Measurements from ENCODE around the gene CCDC112.
"Not testable (repeated sequence)": the region's sequence is repeated elsewhere in the genome, so short reads cannot be mapped to it uniquely, and the experiment has no call there.

The CCDC112 gene

GRCh38 chr5:115249379-115249778 is 47.1 kb downstream of the CCDC112 start:
- not testable (repeated sequence) for DNase-seq

GRCh38 chr5:115246361-115246991 is 50.0 kb downstream of the CCDC112 start:
- no peak for DNase-seq

- no peak for DNase-seq
These were observed 53.0 kb downstream of the CCDC112 start for GRCh38 chr5:115243412-115243811.

GRCh38 chr5:115241881-115242642 is 54.4 kb downstream of the CCDC112 start:
- DNase-seq, result no peak

GRCh38 chr5:115237066-115237465 is 59.4 kb downstream of the CCDC112 start:
- DNase-seq, result no peak

GRCh38 chr5:115236599-115236998 is 59.9 kb downstream of the CCDC112 start:
- no peak for DNase-seq

GRCh38 chr5:115231598-115231997 is 64.9 kb downstream of the CCDC112 start:
- DNase-seq, result no peak

- no peak for DNase-seq
These were observed 66.8 kb downstream of the CCDC112 start for GRCh38 chr5:115229606-115230005.

- DNase-seq, result no peak
These were observed 69.2 kb downstream of the CCDC112 start for GRCh38 chr5:115227281-115227680.

Measured in activated effector memory CD4-positive, alpha-beta T cell treated with anti-CD3 and anti-CD28 coated beads, Interleukin-2, amount 50 U/mL, for 16 hours (primary cell).